NCI-H524 treated with DMSO at 0.1 percent for 48 hours (cell line): Measurements from ENCODE around the gene PTPRN2.
"Not testable (repeated sequence)": the region's sequence is repeated elsewhere in the genome, so short reads cannot be mapped to it uniquely, and the experiment has no call there.

Source experiments
- DNase-seq: peaks from one replicate; lab custom pipeline; 2025; lab: John Stamatoyannopoulos, UW

PTPRN2 gene

DNA sequence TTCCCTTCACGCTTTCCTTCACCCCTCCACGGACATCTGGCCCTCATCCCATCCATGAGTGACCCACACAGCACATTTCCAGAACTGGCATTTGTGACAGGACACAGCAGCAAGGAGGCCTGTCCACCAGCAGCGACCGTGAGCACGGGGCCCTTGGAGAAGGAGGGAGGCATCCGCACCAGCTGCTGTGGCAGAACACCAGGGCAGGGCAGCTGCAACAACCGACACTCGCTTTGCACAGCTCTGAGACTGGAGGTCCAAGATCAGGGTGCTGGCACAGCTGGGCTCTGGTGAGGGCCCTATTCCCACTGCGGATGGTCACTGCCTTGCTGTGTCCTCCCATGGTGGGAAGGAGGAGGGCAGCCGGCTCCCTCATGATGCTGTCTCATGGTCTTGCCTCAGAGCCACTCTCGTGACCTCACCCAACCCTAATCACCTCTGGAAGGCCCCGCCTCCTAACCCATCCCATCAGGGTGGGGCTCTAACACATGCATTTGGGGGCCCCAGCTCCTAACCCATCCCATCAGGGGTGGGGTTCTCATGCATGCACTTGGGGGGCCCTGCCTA, 36.7 kb downstream of the PTPRN2 start:
- no peak for DNase-seq

- no peak for DNase-seq
Observed at GRCh38 chr7:158550394-158550700, 37.3 kb downstream of the PTPRN2 start.

GRCh38 chr7:158549616-158550393, 37.8 kb downstream of the PTPRN2 start:
- no peak for DNase-seq

DNA sequence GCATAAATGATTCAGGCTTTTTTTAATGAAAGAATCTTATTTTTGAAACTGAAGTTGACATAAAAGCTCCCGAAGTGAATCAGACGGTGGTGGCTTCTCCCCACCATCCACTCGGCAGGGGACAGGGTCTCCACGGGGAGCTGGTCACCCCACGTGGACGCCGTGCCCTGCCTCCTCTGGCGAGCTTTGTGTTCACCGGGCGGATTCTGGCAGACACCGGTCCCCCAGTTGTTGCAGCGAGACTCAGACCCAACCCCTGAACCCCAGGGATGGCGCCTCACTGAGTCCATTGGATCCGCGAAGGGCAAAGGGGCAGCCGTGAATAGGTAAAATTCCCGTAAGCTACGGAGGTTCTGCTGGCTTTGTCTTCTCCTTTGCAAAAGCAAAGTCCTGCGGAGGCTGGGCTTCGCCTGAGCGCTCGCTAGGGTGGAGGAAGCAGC, 38.4 kb downstream of the PTPRN2 start:
- no peak for DNase-seq

GRCh38 chr7:158548726-158549125, 38.9 kb downstream of the PTPRN2 start:
- no peak for DNase-seq

GRCh38 chr7:158547817-158548216, 39.8 kb downstream of the PTPRN2 start:
- no peak for DNase-seq

GRCh38 chr7:158546626-158547025, 41.0 kb downstream of the PTPRN2 start:
- DNase-seq = no peak

GRCh38 chr7:158546214-158546613, 41.4 kb downstream of the PTPRN2 start:
- no peak for DNase-seq

GRCh38 chr7:158544708-158545107, 42.9 kb downstream of the PTPRN2 start:
- no peak for DNase-seq

DNA sequence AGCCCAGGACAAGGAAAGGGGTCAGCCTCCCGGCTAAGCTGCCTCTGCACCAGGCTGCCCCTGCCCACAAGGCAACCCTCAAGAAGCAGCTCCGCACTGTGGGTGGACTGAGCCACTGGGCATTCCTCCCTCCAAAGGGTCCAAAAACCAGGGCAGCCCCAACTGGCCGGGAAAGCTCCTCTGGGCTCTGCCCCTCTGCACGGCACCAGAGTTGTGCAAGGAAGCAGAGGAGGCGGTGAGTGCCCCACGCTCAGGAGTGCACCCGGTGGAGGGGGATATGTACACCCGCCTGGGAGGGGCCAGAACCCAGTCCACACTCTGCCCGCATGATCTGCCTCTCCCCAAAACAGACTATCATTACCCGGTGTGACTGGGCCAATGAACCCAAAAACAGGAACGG, 43.8 kb downstream of the PTPRN2 start:
- DNase-seq = no peak

DNA sequence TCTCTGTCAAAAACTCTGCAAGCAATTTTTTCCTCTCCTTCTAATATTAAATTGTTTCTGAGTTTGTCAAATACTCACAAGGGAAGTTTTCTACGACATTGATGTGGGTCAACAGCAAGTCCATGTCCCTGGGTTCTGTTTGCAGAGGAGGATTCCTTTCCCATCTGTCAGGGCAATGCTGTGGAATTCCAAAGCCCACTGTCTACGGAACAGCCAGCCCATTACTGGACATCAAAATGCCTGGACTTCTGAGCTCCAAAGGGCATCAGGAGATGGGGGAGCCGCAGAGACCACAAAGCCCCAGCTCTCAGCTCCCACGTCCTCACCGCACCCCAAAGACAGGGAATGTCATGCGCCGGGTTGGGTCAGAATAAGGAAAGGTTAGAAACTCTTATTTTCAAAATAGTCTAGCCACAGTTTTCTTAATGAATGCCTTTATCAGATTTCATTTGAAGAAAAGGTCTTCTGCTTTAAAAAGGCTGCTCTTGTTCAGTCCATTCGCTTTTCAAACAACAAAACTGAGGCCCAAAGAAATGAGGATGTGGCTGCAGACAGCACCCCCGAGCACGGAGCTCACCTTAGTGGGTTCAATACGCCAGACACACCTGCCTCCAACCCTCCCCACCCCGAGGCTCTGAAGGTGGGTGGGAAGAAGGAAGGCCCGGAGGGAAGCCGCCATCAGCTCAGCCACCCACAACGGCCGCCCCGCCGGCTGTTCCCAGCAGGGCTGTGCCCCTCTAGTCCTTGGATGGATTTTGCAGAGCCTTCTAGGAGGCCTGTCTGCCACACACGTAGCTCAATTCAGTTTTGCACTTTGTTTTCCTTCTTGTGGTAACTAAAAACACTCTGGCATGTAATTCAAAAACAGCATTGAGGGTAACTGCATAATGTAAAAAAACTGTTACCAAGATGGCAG, 44.7 kb downstream of the PTPRN2 start:
- DNase-seq = no peak

DNA sequence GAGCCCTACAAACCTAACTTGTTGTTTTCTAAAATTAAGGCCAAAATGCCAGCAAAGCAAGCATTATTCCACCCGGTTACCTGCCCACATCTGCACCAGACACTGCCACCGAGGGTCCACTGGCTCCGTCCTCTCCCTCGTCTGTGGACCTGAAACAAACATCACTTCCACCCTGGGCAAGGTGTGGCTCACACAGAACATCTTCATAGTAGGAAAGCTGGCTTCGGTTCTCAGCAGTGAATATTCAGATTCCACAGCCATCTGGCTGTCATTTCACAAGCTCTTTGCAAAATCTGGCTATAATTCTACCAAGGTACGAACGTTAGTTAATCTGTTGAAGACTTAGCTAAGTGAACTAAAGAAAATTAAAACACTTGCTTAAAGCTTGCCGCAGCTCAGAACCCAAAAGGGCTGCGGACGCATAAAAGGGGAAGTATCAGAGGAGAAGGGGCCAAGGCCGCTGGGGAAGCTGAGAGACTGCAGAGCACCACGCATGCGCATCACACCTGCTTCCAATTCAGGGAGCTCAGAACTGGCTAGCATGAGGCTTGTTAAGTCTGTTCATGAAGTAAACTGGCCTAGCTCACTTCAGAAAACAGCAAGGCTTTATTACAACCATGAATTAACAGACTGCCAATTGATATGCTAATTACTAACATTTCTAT, 46.1 kb downstream of the PTPRN2 start:
- no peak for DNase-seq

DNA sequence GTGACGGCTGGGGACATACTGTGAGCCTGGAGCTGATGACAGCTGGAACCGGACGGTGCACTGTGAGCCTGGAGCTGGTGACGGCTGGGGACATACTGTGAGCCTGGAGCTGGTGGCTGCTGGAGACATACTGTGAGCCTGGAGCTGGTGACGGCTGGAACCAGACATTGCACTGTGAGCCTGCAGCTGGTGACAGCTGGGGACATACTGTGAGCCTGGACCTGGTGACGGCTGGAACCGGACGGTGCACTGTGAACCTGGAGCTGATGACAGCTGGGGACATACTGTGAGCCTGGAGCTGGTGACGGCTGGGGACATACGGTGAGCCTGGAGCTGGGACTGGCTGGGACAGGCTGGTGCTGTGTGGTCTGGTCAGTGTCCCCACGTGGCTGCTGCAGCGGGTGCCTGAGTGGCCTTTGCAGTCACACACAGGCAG, 47.9 kb downstream of the PTPRN2 start:
- no peak for DNase-seq

DNA sequence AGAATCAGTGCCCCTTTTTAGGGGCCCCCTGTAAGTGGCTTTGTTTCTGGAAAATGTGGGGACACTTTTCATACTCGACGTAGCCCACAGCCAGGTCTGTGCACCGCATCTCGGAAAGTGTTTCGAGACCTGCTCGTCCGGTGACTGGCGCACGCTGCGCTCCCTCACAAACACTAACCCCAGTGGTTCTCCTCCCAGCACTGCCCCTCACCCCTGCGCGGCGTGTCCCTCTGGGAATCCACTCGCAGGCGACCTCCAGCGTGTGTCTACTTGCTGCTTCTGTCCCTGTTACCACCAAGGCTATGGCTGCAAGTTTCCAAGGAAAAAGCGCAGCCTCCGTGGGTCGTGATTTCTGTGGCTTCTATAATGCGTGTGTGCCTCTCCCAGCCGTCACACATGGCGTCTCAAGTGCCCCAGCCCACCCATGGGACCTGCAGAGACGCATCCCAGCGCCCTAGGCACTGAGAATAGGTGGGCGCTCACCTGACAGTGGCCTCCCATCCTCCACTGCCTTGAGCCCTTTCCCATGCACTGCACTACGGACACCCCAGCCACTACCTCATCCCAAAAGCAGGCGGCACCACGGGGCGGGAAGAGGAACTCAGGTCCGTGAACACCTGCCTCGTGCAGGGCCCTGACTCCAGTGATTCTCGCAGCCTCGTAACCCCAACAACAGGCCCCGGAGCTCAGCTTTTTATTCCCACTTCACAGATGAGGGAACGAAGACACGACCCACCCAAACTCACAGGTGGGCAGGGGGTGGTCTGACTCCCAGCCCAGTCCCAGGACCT, 49.3 kb downstream of the PTPRN2 start:
- DNase-seq = no peak

DNA sequence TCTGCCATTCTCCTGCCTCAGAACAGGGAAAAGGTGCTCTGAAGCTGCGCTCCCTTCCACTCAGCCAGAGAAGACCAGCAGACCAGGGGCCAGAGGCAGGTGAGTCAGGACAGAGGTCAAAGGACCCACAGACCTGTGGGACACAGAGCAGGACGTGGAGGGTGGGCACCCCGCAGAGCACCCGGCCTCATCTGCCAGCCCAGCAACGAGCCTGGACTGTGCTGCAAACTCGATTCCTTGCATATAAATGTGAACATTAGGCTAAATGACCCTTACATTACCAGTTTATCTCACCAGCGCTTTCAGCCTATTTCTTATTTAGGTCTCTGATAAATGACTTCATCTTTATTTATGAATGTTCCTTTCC, 50.1 kb downstream of the PTPRN2 start:
- no peak for DNase-seq

- no peak for DNase-seq
Observed at GRCh38 chr7:158536871-158537515, 50.6 kb downstream of the PTPRN2 start.

DNA sequence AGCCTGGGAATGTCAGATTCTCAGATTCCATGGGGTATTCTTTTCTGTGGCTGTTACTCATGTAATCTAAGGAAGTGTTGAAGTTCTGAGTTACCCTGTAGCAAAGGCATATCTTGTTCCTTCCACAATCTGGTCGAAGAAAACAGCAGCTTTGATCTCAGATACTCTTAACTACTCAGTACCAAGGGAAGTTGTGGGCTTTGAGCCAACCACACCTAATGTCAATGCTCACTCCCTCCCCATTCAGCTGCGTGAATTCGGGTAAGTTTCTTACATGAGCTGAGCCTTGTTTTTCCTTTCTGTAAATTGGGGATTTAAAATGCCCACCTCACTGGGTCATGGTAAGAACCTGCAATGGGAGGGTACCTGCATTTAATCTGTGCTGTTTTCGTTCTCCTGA, 52.5 kb downstream of the PTPRN2 start:
- DNase-seq = no peak

DNA sequence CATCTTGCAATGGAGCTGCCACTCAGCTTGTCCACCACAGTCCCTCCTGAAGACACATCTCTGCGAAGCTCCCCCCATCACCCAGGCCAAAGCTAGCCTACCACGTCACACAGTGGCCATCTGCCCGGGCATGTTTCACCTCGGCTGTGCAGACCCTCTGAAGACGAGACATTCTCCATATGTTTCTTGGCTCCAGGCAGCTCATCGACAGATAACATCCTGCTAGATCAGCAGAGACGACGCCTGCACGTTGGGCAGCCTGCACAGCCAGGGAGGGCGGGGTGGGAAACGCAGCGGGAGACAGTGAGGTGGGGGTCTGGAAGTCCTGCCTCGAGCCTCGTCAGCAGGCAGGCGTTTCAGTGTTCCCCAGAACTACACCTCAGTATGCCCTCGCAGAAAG, 53.0 kb downstream of the PTPRN2 start:
- no peak for DNase-seq

DNA sequence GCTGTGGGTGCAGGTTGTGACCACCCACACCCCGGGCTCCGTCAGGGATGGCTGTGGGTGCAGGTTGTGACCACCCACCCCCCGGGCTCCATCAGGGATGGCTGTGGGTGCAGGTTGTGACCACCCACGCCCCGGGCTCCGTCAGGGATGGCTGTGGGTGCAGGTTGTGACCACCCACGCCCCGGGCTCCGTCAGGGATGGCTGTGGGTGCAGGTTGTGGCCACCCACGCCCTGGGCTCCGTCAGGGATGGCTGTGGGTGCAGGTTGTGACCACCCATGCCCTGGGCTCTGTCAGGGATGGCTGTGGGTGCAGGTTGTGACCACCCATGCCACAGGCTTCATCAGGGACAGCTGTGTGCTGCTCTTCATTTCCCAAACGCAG, 53.5 kb downstream of the PTPRN2 start:
- DNase-seq = not testable (repeated sequence)

GRCh38 chr7:158533386-158534133, 54.1 kb downstream of the PTPRN2 start:
- DNase-seq = no peak
